DND-41 (cell line): ENCODE data around the gene NUDT9.

Experiments used
- ATAC-seq: fragments of 200-7000 bp; cut with Tn5 transposase; 3 replicates; pipeline ENCODE4 v1.9.1; 2021; ENCODE audit warnings: low read depth; ENCODE audit not compliant: insufficient read depth
- DNase-seq: peaks from one replicate; pipeline ENCODE4 v3.0.0-alpha.2; 2020
- H2AFZ ChIP-seq: 2 replicates; pipeline ENCODE4 v1.6.0; 2012; ENCODE audit warnings: low read depth, low read length
- H3K27ac ChIP-seq: 2 replicates; pipeline ENCODE4 v1.5.1; 2012; ENCODE audit warnings: low read length, inconsistent platforms
- H3K27me3 ChIP-seq: fragments of 200-600 bp; sonication (generic); 2 replicates; pipeline ENCODE4 v1.6.0; 2012; ENCODE audit warnings: low read length, mild to moderate bottlenecking, inconsistent platforms; ENCODE audit not compliant: insufficient read depth, poor library complexity
- H3K36me3 ChIP-seq: 2 replicates; pipeline ENCODE4 v1.5.1; 2012; ENCODE audit warnings: low read length, inconsistent platforms; ENCODE audit not compliant: insufficient read depth
- H3K4me1 ChIP-seq: 2 replicates; pipeline ENCODE4 v1.5.1; 2012; ENCODE audit warnings: mild to moderate bottlenecking, low read length; ENCODE audit not compliant: insufficient read depth
- H3K4me2 ChIP-seq: 2 replicates; pipeline ENCODE4 v1.6.0; 2012; ENCODE audit warnings: mild to moderate bottlenecking, moderate library complexity, low read length, inconsistent platforms; ENCODE audit not compliant: insufficient read depth
- H3K4me3 ChIP-seq, 2 experiments: fragments of 200-600 bp in 1 of 2; shearing (Covaris generic) in 1 of 2; 2 replicates each; pipeline ENCODE4 v1.5.1; 2012 to 2016; ENCODE audit warnings: inconsistent platforms in 2 of 2, low read length in 2 of 2, mild to moderate bottlenecking in 2 of 2, low read depth in 1 of 2, moderate library complexity in 1 of 2
- H3K79me2 ChIP-seq: 2 replicates; pipeline ENCODE4 v1.6.0; 2012; ENCODE audit warnings: low read length, inconsistent platforms; ENCODE audit not compliant: insufficient read depth
- H3K9ac ChIP-seq: 2 replicates; pipeline ENCODE4 v1.6.0; 2012; ENCODE audit warnings: low read depth, mild to moderate bottlenecking, inconsistent platforms, low read length, moderate library complexity
- H3K9me3 ChIP-seq: 2 replicates; pipeline ENCODE4 v1.5.1; 2012; ENCODE audit warnings: low read length, moderate library complexity, mild to moderate bottlenecking, inconsistent platforms; ENCODE audit not compliant: insufficient read depth, severe bottlenecking
- H4K20me1 ChIP-seq: 2 replicates; pipeline ENCODE4 v1.6.0; 2012; ENCODE audit warnings: low read length; ENCODE audit not compliant: insufficient read depth
- EZH2 ChIP-seq: IDR thresholded peaks from 3 replicates; pipeline ENCODE4 v1.6.1; 2012; ENCODE audit warnings: borderline replicate concordance, low read depth, mild to moderate bottlenecking, moderate library complexity, low read length, inconsistent platforms; ENCODE audit not compliant: severe bottlenecking
- TF ChIP-seq, protein P1 (sequence below): IDR thresholded peaks from 2 replicates; pipeline ENCODE4 v1.5.1; 2012; ENCODE audit warnings: borderline replicate concordance, low read length, moderate library complexity, mild to moderate bottlenecking; ENCODE audit not compliant: poor library complexity, severe bottlenecking; ENCODE audit errors: extremely low read depth

The NUDT9 gene

DNA sequence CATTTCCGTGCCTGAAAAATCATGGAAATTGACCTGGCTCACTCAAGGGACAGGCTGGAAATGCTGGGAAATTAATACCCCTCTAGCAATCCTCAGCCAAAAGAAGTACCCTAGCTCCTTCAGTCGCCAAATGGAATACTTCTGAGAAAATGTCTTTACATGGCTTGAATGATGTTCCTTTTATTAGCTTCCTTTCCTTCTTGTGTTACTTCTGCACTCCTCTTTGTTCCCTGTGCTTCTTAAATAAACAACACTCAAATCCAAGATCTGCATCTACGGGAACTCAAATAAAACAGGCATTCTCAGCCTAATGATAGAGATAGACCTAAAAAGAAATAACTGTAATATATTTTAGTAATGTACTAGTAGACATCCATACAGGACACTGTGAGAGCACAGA is 70.7 kb downstream of the NUDT9 start:
- TF ChIP-seq EZH2 = no peak
- TF ChIP-seq, protein P1, sequence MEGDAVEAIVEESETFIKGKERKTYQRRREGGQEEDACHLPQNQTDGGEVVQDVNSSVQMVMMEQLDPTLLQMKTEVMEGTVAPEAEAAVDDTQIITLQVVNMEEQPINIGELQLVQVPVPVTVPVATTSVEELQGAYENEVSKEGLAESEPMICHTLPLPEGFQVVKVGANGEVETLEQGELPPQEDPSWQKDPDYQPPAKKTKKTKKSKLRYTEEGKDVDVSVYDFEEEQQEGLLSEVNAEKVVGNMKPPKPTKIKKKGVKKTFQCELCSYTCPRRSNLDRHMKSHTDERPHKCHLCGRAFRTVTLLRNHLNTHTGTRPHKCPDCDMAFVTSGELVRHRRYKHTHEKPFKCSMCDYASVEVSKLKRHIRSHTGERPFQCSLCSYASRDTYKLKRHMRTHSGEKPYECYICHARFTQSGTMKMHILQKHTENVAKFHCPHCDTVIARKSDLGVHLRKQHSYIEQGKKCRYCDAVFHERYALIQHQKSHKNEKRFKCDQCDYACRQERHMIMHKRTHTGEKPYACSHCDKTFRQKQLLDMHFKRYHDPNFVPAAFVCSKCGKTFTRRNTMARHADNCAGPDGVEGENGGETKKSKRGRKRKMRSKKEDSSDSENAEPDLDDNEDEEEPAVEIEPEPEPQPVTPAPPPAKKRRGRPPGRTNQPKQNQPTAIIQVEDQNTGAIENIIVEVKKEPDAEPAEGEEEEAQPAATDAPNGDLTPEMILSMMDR = no peak
- Histone ChIP-seq H3K9me3 (no peaks in the 10 kb centered on the region), H3K36me3 (no peaks in the 10 kb centered on the region), H3K4me2 (no peak overlapping the region), H3K27ac (no peak overlapping the region), H3K27me3 (no peaks in the 10 kb centered on the region), H4K20me1 (no peaks in the 10 kb centered on the region), H3K9ac (no peak overlapping the region), H3K4me3 (no peak overlapping the region), H3K4me1 (no peaks in the 10 kb centered on the region), H3K79me2 (no peaks in the 10 kb centered on the region), H2AFZ (no peak overlapping the region)
- DNase-seq = no peak
- ATAC-seq = no peak

DNA sequence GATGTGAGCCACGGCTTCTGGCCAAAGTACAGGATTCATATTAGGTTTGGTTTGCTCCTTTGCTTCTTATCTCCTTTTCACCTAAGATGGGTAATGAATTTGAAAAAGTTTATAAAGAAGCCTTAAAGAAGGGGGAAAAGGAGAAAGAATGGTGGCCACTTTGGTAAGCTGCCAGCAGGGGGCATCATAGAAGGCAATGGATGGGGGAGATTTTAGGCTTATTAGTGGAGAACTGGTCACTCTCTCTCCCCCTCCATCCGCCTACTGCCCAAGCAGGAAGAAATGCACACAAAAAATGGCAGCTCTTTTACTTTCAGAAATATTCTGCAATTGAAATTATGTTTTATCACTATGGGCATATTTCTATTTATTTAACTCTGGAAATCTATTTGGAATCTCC is 74.8 kb downstream of the NUDT9 start:
- no peak for DNase-seq
- H4K20me1 ChIP-seq = no peaks in the 10 kb centered on the region

DNA sequence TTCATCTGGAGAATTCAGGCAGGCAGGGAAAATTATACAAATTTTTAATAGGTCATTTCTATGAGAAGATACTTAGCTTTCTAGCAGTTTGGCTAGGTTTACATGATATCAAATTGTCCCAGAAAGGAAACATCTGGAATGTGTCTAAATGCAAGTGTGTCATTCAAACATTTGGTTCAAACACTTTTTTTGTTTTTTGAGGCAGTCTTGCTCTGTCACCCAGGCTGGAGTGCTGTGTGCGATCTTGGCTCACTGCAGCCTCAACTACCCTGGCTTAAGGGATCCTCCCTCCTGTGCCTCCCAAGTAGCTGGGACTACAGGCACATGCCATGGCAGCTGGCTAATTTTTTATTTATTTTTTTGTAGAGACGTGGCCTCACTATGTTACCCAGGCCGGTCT is 75.2 kb downstream of the NUDT9 start:
- Histone ChIP-seq H3K36me3 (no peaks in the 10 kb centered on the region), H3K4me2 (no peak overlapping the region), H3K9ac (no peak overlapping the region), H3K79me2 (no peaks in the 10 kb centered on the region), H3K4me1 (no peaks in the 10 kb centered on the region), H3K27ac (no peak overlapping the region), H3K4me3 (no peak overlapping the region), H2AFZ (no peak overlapping the region), H3K9me3 (no peaks in the 10 kb centered on the region), H4K20me1 (no peaks in the 10 kb centered on the region), H3K27me3 (no peaks in the 10 kb centered on the region)
- no peak for TF ChIP-seq EZH2
- TF ChIP-seq, protein P1 = no peak
- ATAC-seq (no peak), DNase-seq (no peak)

More for the DNA sequence above, 74.8 kb downstream of the NUDT9 start:
- Histone ChIP-seq H3K4me3 (no peak overlapping the region), H3K4me1 (no peaks in the 10 kb centered on the region), H3K4me2 (no peak overlapping the region), H3K27me3 (no peaks in the 10 kb centered on the region), H3K36me3 (no peaks in the 10 kb centered on the region), H3K79me2 (no peaks in the 10 kb centered on the region), H3K27ac (no peak overlapping the region), H2AFZ (no peak overlapping the region), H3K9ac (no peak overlapping the region), H3K9me3 (no peaks in the 10 kb centered on the region)
- no peak for ATAC-seq
- TF ChIP-seq EZH2 = no peak
- TF ChIP-seq, protein P1 = peak; percentile 44

DNA sequence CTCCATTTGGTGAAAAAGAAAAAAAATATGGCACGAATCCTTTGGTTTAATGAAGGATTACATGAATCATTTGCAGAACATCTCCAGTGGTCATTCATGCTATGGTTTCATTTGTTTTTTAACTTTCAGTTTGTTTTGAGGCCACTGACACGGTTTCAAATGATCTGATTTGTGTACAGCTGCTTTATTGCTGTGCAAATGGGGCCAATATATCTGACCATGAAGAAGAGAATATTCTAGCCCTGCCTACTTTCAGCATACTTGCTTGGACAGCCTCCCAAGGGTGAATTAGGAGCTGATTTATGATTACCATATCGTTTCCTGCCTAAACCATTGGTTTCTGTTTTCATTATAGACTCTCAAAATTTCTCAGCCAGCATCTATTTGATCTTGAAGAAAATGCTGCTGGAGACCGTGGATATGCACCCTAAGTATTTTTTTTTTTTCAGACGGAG is 76.1 kb downstream of the NUDT9 start:
- Histone ChIP-seq H3K27ac (no peak overlapping the region), H3K9me3 (no peaks in the 10 kb centered on the region), H3K36me3 (no peaks in the 10 kb centered on the region), H3K79me2 (no peaks in the 10 kb centered on the region), H3K4me2 (no peak overlapping the region), H3K4me1 (no peaks in the 10 kb centered on the region), H2AFZ (no peak overlapping the region), H3K9ac (no peak overlapping the region), H4K20me1 (no peaks in the 10 kb centered on the region), H3K4me3 (no peak overlapping the region), H3K27me3 (no peaks in the 10 kb centered on the region)
- no peak for TF ChIP-seq EZH2
- TF ChIP-seq, protein P1 = no peak
- no peak for ATAC-seq
- DNase-seq = no peak
